GM21529 (cell line): Measurements from ENCODE around the gene PTX4.
"Not testable (repeated sequence)": the region's sequence is repeated elsewhere in the genome, so short reads cannot be mapped to it uniquely, and the experiment has no call there.

ENCODE experiments used
- ATAC-seq: cut with Tn5 transposase; IDR thresholded peaks from one replicate; pipeline ENCODE4 v1.9.1; 2021; ENCODE audit not compliant: unreplicated experiment

Gene PTX4

DNA sequence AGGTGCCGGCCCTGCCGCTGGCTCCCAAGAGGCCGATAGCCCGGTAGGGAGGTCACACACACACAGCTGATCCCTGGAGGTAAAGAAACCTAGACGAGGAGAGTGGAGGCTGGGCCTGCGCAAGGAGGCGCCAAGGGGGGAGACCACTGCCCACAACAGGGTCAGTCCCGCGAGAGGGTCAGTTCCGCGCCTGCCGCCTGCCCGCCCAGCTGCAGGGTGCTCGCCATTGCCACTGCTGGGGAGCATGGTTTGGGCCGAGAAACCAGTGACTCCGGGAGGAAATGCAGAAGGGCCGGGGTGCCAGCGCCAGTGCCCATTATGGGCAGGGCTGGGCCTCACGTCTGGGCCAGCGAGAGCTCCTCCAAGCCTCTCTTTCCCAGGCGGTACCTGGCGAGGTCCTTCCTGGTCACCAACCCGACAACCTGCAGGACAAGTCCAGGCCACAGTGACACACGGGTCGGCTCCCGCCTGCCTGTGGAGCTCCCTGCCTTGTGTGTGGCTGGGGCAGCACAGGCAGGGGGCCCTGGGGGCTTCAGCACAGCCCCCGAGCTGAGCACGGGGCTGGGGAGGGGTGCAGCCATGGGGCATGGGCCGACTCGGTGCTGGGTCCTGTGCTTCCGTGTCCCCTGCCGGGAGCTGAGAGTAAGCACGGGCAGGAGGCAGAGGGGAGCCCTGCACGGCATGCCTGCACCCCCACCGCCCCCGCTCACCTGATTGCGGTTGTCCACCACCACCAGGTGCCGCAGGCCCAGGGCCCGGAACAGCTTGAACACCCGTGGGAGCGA lies 42.3 kb downstream of the PTX4 start:
- ATAC-seq, result no peak

DNA sequence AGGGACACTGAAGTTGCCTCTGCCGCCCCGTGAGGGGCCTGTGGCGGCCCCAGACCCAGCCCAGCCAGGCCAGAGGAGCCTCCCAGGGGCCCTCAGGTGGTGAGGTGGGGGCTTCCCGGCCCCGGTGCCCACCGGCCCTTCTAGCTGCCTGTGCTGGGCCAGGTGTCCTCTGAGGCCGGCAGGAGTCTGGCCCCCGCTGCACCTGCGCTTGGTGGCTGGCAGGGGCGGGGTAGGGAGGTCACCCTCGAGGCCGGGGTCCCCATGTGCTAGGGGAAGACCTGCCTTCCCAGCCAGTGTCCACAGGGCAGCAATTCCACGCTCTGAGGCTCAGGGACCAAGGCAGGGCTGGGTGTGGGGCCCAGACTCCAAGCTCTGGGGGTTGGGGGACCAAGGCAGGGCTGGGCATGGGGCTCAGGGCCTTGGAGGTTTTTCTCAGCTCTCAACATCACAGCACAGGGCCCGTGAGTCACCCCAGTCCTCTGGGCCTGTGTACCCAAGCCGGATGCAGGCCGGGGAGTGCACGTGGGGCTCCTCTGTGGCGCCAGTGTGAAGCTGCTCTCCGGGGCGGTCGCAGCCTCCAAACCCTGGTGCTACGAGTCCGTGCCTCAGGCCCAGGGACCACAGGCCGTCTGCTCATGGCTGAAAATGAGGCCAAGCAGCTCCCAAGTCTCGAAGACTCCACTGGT lies 43.1 kb downstream of the PTX4 start:
- ATAC-seq, result no peak

DNA sequence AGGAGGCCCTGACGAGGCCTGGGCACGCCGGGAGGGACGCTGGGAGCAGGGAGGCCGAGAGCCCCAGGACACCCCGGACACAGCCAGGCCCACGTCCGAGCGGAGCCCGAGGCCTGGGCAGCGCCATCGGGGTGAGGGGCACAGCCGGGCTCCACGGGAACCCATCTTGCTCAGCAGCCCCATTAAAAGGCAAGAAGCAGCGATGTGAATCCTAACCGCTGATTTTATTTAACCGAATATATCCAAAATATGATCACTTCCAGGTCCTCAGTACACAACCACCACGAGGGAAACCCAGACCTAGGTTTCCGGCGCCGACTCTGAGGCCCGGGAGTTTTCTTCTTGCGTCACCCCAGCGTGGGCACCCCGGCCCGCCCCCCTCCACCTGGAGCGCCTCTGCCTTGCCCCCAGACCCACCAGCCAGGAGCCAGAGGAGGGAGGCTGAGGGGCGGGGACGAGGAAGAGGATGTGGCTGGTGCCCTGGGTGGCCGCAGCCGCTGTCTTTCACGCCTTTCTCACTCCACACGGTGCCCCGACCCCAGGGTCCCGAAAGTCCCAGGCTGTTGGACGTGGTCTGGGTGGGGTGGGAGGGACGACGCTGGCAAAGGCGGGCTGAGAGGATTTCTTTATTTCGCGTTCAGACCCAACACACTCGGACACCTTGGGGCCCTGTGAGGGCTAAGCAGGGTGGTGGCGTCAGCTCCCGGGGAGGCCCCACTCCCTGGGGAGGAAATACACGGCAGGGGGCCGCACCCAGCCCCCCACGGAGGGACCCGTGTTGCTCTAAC lies 43.8 kb downstream of the PTX4 start:
- no peak for ATAC-seq

DNA sequence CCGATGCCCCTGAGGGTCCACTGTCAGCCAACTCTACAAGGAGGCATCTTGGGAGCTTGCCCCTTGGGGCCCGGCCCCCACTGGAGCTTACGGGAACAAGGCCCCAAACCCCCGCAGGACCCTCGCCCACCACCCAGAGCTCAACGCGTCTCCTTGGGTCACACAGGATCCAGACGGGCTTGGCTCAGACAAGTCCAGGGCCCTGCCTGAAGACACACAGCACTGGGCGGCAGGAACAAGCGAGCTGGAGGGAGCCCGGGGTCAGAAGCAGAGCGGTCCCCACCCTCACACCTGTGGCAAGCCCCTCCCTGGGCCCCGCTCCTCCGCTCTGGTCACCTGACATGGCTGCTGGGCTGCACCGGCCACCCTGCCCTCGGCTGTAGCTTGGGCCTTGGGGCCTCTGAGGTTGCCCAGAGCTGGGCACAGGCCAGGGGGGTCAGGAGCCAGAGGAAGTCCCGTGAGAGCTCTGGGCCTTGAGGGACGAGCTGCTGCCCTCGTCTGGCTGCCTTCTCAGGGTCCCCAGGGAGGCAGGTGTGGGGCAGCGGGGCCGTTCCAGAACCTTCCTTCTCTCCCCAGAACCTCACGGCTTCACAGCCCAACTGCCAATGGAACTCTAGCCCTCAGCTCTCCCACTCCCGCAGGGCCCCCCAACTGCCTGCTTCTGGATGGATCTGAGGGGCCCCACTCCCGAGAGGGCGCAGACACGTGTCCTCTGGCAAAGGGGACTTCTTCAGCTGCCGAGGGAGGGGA lies 44.6 kb downstream of the PTX4 start, which contains the start of gene CCDC154:
Gene CCDC154, minus strand, starts transcription at position 577 of the 750 bp plus-strand sequence. Its CDS starts 234 bp downstream, at position 343.
- no peak for ATAC-seq

DNA sequence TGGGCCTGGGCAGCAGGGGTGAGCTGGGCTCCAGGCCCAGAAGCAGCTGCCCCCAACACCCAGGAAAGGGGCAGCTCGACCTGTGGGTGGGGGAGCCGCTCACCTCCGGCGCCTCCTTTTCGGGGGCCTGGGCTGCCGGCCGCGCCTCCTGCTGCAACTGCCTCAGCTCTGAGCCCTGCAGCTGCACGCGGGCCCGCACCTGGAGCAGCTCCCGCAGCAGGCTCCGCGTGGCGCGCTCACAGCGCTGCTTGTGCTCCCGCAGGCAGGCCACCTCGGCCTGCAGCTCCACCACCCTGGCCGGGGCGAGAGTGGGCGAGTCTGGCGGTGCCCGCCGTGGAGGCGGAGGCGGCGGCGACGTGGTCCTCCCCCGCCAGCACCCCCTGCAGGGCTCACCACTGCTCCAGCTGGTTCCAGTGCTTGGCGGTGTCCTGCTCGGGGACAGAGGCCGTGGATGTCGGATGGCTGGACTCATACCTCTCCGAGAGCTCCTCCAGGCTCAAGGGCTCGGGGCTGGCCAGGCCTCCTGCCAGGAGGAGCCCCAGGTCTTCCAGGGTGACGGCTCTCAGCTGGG lies 45.3 kb downstream of the PTX4 start:
- ATAC-seq, result no peak

DNA sequence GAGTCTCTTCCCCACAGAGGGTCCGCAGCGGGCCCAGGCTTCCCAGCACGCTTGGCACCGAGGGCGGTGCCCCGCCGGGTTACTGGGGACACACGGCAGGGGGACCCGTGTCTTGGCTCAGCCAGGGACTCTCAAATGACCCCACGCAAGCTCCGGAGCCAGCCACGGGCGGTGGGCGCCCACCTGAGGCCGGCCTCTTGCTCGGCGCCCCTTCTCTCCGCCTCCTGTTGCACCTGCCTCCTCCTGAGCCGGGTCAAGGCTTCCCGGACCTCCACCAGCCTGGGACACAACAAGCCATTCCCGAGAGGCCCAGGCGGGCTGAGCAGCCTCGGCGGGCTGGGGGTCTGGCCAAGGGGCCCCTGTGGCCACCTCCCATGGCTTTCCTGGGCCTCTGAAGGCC lies 46.0 kb downstream of the PTX4 start:
- no peak for ATAC-seq

DNA sequence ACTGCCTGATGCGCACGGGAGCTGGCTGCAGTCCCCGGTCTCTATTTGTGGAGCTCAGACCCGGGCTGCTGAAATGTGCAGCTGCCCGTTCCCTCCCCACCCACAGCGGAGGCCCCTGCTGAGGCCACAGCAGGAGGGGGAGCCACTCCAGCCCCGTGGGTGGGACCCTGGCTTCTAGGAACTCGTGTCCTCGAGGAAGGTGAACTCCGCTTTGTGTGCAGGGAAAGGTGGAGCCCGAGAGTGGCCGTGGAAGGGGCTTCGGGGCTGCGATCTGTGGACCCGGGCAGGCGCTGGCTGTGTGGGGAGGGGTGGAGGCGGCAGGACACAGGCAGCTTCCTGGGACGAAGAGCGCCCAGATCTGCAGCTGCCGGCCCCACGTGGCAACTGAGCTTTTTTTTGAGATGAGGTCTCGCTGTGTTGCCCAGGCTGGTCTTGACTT lies 47.3 kb downstream of the PTX4 start:
- no peak for ATAC-seq

DNA sequence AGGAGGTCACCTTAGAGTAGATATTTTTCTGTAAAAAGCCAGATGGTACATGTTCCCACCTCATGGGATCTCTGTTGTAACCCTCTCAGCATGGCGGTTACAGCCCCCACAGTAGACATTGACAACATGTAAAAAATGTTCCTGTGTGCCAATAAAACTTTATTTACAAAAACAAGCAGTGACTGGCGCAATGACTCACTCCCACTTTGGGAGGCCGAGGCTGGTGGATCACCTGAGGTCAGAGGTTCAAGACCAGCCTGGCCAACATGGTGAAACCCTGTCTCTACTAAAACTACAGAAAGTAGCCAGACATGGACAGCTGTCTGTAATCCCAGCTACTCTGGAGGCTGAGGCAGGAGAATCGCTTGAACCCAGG lies 49.1 kb downstream of the PTX4 start:
- not testable (repeated sequence) for ATAC-seq

DNA sequence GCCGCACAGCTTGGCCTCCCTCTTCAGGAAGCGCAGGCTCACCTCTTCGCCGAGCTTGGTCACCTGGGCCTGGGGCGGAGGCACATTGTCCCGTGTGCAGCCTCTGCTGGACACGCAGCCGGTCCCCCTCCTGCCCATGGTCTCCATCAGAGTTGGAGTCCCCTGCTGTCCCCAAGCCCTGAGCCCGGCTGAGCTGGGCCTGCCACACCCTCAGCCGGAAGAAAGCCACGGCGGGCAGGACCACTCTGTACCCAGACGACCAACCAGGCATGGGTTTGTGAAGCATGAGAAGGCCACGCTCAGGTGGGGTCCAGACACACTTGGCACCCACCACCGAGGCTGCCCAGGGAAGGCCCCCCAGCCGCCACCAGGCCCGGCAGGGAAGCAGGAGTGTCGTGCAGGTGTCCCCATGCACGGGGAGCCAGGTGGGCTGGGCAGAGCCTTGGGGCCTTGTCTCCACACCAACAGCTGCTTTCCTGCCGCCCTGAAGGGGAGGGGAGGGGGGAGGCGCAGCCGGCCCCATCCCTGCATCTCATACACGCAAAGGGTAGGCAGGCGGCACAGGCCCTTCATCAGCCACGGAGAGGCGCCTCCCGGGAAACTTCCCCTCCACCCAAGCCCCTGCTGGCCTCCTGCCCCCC lies 49.6 kb downstream of the PTX4 start:
- ATAC-seq, result no peak

DNA sequence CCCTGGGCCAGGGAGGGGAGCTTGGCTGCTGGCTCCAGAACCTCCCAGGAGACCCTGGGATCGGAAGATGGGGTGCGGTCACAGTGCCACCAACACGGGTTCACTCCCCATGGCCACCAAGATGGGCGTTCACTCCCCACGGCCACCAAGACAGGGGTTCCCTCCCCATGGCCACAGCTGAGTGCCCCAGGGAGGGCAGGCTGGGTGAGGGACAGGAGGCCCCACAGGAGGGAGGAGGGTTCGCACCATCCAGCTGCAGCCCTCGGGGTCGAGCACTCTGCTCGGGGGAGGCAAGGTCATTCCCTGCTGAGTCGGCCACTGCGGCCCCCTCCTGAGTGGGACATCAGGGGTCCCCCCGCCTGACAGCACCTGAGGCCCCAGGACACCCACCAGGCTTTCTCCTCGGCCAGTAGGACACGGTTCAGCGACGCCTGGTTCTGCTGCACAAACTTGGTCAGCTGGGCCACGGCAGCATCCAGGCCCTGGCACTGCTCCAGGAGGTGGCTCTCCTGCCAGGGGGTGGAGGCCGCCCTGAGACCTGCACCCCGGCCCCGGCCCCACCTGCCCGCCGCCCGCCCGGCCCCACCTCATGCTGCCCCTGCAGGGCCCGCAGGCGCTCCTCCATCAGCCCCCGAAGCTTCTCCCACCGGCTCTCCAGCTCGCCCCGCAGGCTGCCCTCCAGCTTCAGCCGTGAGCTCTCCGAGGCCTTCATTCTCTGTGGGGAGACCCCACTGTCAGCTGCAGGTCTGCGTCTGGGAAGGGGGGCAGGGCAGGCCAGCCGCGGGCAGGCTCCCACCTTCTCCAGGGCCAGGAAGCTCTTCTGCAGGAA lies 50.3 kb downstream of the PTX4 start:
- no peak for ATAC-seq

DNA sequence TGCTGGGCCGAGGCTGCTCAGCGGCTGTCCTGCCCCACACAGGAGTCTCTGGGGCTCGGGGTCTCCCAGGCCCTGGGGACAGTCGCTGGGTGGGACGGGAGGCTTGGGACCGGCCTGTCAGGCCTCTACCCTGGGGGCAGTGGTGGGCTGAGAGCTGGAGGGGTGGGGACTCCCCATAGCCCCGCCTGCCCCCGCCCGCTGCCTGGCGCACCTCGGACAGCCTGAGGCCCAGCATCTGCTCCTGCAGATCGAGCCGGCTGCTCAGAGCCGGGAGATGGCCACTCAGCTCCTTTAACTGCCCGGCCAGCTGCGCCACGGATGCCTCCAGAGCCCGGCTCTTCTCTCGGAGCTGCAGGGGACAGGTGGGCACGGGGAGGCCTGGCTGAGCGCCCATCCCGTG lies 51.1 kb downstream of the PTX4 start:
- no peak for ATAC-seq

DNA sequence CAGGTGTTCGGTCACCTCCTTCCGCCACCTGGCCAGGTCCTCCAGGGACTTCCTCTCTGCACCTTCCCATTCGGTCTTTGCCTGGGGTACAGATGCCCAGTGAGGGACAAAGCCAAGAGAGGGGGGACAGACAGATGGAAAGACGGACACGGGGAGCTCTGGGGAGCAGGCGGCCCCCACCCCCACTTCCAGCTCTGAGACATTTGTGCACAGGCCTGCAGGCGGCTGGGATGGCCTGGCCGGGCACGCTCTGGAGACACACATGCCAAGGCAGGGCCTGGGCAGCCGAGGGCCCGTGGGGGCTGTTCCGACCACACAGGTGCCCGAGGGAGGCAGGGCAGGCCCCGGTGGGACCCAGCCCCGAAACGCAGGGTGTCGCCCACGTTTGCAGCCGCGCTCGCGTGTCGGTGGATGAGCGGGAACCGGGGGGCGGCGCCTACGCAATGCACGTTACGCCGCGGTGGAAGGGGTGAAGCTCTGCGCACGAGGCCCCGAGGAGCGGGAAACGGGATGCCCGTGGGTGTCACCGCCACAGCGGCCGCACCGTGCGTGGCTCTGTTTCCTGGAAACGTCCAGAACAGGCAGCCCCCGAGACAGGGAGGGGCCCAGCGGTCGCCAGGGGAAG lies 51.9 kb downstream of the PTX4 start:
- ATAC-seq, result no peak

DNA sequence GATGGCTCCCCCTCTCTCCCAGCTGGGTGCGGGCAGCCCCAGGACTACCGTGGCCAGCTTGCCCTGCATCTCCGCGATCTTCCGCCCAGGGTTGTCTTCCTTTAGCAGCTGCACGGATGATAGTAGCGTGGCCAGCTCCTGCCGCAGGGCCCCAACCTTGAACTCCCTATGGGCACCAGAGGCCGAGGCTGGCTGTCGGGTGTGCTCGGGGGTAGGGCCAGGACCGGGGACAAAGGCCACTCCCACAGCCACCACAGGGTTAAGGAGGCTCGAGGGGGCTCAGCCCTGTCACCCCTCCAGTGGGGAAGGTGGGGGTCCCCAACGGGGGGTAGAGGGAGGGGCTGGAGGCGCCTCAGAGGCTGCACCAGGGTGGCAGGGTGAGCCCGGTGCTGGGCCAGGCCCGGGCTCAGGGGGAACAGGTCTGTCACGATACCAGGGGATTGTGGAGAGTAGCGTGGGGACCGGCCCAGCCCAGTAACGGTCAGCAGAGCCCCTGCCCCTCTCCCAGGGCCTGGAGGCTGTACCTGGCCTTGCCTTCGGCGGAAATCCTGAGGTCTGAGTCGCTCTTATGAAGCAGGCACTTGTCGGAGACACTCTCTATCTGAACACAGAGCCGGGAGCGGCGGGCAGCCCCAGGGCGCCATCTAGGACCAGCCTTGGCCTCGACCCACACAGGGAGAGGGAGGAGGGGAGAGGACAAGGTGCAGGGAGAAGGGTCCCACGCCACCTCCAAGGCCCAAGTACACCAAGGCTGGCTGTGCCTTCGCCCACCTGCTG lies 52.6 kb downstream of the PTX4 start:
- no peak for ATAC-seq
